Measurements from ENCODE around the gene TSHR.

DNA sequence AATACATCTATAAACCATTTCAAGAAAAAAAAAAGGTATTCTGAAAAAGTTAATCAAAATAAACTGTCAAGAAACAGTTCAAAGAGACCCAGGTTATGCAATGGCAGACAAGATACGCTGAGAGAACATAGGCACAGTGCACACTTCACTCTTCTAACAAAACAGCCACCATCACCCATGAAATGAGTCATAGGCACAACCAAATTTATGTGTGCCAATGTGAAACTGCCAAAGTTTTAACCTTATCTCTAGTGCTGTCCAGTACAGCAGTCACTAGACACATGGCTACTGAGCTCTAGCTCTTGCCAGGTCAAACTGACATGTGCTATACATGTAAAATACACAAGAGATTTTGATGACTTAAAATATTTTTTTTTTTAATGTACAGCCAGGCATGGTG lies 15.3 kb upstream of the TSHR start:
- TF ChIP-seq, protein P1, sequence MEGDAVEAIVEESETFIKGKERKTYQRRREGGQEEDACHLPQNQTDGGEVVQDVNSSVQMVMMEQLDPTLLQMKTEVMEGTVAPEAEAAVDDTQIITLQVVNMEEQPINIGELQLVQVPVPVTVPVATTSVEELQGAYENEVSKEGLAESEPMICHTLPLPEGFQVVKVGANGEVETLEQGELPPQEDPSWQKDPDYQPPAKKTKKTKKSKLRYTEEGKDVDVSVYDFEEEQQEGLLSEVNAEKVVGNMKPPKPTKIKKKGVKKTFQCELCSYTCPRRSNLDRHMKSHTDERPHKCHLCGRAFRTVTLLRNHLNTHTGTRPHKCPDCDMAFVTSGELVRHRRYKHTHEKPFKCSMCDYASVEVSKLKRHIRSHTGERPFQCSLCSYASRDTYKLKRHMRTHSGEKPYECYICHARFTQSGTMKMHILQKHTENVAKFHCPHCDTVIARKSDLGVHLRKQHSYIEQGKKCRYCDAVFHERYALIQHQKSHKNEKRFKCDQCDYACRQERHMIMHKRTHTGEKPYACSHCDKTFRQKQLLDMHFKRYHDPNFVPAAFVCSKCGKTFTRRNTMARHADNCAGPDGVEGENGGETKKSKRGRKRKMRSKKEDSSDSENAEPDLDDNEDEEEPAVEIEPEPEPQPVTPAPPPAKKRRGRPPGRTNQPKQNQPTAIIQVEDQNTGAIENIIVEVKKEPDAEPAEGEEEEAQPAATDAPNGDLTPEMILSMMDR (conservative IDR thresholded peaks at IDR 0.05; ENCODE audit: low read depth in 2 of 2): no peak
- TF ChIP-seq POLR2AphosphoS5 (IDR thresholded peaks at IDR 0.05; ENCODE audit: low read depth): no peak
- TF ChIP-seq EZH2 (IDR thresholded peaks at IDR 0.05; ENCODE audit: low read depth, unreplicated experiment): no peak
- TF ChIP-seq EZH2phosphoT487 (IDR thresholded peaks at IDR 0.05; ENCODE audit: unreplicated experiment): no peak
- TF ChIP-seq, protein P2, sequence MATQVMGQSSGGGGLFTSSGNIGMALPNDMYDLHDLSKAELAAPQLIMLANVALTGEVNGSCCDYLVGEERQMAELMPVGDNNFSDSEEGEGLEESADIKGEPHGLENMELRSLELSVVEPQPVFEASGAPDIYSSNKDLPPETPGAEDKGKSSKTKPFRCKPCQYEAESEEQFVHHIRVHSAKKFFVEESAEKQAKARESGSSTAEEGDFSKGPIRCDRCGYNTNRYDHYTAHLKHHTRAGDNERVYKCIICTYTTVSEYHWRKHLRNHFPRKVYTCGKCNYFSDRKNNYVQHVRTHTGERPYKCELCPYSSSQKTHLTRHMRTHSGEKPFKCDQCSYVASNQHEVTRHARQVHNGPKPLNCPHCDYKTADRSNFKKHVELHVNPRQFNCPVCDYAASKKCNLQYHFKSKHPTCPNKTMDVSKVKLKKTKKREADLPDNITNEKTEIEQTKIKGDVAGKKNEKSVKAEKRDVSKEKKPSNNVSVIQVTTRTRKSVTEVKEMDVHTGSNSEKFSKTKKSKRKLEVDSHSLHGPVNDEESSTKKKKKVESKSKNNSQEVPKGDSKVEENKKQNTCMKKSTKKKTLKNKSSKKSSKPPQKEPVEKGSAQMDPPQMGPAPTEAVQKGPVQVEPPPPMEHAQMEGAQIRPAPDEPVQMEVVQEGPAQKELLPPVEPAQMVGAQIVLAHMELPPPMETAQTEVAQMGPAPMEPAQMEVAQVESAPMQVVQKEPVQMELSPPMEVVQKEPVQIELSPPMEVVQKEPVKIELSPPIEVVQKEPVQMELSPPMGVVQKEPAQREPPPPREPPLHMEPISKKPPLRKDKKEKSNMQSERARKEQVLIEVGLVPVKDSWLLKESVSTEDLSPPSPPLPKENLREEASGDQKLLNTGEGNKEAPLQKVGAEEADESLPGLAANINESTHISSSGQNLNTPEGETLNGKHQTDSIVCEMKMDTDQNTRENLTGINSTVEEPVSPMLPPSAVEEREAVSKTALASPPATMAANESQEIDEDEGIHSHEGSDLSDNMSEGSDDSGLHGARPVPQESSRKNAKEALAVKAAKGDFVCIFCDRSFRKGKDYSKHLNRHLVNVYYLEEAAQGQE (IDR thresholded peaks at IDR 0.05; ENCODE audit: unreplicated experiment): no peak
- TF ChIP-seq CREB1 (CRISPR knock-in tag; IDR thresholded peaks at IDR 0.05; ENCODE audit: low read depth): no peak
- TF ChIP-seq, protein P3, sequence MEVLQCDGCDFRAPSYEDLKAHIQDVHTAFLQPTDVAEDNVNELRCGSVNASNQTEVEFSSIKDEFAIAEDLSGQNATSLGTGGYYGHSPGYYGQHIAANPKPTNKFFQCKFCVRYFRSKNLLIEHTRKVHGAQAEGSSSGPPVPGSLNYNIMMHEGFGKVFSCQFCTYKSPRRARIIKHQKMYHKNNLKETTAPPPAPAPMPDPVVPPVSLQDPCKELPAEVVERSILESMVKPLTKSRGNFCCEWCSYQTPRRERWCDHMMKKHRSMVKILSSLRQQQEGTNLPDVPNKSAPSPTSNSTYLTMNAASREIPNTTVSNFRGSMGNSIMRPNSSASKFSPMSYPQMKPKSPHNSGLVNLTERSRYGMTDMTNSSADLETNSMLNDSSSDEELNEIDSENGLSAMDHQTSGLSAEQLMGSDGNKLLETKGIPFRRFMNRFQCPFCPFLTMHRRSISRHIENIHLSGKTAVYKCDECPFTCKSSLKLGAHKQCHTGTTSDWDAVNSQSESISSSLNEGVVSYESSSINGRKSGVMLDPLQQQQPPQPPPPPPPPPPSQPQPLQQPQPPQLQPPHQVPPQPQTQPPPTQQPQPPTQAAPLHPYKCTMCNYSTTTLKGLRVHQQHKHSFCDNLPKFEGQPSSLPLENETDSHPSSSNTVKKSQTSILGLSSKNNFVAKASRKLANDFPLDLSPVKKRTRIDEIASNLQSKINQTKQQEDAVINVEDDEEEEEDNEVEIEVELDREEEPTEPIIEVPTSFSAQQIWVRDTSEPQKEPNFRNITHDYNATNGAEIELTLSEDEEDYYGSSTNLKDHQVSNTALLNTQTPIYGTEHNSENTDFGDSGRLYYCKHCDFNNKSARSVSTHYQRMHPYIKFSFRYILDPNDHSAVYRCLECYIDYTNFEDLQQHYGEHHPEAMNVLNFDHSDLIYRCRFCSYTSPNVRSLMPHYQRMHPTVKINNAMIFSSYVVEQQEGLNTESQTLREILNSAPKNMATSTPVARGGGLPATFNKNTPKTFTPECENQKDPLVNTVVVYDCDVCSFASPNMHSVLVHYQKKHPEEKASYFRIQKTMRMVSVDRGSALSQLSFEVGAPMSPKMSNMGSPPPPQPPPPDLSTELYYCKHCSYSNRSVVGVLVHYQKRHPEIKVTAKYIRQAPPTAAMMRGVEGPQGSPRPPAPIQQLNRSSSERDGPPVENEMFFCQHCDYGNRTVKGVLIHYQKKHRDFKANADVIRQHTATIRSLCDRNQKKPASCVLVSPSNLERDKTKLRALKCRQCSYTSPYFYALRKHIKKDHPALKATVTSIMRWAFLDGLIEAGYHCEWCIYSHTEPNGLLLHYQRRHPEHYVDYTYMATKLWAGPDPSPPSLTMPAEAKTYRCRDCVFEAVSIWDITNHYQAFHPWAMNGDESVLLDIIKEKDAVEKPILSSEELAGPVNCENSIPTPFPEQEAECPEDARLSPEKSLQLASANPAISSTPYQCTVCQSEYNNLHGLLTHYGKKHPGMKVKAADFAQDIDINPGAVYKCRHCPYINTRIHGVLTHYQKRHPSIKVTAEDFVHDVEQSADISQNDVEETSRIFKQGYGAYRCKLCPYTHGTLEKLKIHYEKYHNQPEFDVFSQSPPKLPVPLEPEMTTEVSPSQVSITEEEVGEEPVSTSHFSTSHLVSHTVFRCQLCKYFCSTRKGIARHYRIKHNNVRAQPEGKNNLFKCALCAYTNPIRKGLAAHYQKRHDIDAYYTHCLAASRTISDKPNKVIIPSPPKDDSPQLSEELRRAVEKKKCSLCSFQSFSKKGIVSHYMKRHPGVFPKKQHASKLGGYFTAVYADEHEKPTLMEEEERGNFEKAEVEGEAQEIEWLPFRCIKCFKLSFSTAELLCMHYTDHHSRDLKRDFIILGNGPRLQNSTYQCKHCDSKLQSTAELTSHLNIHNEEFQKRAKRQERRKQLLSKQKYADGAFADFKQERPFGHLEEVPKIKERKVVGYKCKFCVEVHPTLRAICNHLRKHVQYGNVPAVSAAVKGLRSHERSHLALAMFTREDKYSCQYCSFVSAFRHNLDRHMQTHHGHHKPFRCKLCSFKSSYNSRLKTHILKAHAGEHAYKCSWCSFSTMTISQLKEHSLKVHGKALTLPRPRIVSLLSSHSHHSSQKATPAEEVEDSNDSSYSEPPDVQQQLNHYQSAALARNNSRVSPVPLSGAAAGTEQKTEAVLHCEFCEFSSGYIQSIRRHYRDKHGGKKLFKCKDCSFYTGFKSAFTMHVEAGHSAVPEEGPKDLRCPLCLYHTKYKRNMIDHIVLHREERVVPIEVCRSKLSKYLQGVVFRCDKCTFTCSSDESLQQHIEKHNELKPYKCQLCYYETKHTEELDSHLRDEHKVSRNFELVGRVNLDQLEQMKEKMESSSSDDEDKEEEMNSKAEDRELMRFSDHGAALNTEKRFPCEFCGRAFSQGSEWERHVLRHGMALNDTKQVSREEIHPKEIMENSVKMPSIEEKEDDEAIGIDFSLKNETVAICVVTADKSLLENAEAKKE (CRISPR knock-in tag; IDR thresholded peaks at IDR 0.05): no peak
- TF ChIP-seq ZNF331 (CRISPR knock-in tag; IDR thresholded peaks at IDR 0.05; ENCODE audit: low read depth): no peak
